AG04449 (cell line): Measurements from ENCODE around the gene GMDS.

ENCODE experiments used
- CTCF ChIA-PET: fragments of 350-600 bp; formaldehyde crosslinking; extraction: SDS; loops from one replicate; lab custom pipeline; 2021; ENCODE audit warnings: antibody characterized with exemption; lab: Yijun Ruan, JAX
- POLR2A ChIA-PET: fragments of 400-600, 350-600 bp; formaldehyde crosslinking; extraction: SDS; loops from one replicate; lab custom pipeline; 2020; ENCODE audit warnings: antibody characterized with exemption, inconsistent platforms; lab: Yijun Ruan, JAX
- DNase-seq: peaks from one replicate; pipeline ENCODE4 v3.0.0-alpha.2; 2010; ENCODE audit warnings: low read depth, low spot score
- H3K4me3 ChIP-seq: 2 replicates; pipeline ENCODE4 v1.5.1; 2011; ENCODE audit warnings: low read depth, mild to moderate bottlenecking, control low read depth, low read length
- TF ChIP-seq, protein P1 (sequence below): IDR thresholded peaks from one replicate; pipeline ENCODE4 v1.5.1; 2011; ENCODE audit warnings: mild to moderate bottlenecking, moderate library complexity, low read length, control low read depth, inconsistent platforms; ENCODE audit not compliant: insufficient read depth; ENCODE audit errors: missing control alignments

Gene GMDS

DNA sequence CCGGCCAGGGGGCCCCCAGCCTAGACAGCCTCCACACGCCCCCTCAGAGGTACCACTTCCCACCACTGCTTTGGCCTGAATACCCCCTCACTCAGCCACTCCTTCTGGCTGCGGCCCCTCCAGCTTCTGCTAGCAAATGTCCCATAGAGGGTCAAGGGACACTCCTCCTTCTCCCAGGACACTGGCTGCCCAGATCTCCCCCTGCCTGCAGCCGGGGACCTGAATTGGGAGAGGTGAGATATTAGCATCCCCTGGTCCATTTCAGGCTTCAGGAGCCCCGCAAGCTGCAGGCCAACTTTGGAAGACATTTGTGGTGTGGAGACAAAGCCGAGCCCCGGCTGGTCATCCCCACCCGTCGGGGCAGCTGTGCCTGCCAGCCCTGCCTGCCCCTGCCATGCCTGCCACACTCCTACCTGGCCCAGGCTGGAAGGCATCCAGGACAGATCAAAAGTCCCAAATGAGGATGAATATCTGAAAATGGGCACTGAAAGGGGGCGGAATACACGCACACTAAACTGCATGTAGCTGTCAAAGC is 668.2 kb downstream of the GMDS start:
- no peak overlapping the region for H3K4me3 ChIP-seq
- TF ChIP-seq, protein P1, sequence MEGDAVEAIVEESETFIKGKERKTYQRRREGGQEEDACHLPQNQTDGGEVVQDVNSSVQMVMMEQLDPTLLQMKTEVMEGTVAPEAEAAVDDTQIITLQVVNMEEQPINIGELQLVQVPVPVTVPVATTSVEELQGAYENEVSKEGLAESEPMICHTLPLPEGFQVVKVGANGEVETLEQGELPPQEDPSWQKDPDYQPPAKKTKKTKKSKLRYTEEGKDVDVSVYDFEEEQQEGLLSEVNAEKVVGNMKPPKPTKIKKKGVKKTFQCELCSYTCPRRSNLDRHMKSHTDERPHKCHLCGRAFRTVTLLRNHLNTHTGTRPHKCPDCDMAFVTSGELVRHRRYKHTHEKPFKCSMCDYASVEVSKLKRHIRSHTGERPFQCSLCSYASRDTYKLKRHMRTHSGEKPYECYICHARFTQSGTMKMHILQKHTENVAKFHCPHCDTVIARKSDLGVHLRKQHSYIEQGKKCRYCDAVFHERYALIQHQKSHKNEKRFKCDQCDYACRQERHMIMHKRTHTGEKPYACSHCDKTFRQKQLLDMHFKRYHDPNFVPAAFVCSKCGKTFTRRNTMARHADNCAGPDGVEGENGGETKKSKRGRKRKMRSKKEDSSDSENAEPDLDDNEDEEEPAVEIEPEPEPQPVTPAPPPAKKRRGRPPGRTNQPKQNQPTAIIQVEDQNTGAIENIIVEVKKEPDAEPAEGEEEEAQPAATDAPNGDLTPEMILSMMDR: no peak
- POLR2A ChIA-PET: no interaction called here
- CTCF ChIA-PET: interaction anchor here (1.1 to 2.0 kb wide), 3 partner anchors 19 to 1117 kb away, joined by 3 to 9 read pairs (median 3); no protein-coding TSS in a partner anchor
- no peak for DNase-seq

DNA sequence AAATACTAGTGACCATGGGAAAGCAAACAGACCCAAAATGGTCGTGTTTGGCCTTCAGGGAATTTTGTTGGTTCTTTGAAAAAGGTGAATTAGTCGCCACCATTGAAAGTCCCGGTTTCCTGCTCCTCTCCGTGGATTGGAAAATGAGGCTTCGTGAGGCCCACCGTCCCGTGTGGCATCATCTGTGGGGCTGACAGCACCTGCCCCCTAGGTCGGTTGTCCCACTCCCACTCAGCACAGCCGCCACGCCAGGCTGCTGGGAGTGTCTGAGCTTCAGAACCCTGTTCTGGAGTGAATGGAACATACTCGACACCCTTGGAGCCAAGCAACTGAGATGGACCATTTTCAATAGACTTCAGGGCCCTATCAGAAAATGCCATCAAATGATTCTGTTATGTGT is 668.7 kb downstream of the GMDS start:
- ChIA-PET POLR2A (no interaction called here), CTCF (interaction anchor here (2.0 kb wide), 1 partner anchor 19 kb away, joined by 9 read pairs; no protein-coding TSS in a partner anchor)
- DNase-seq: no peak
- TF ChIP-seq, protein P1: no peak
- no peak overlapping the region for H3K4me3 ChIP-seq

DNA sequence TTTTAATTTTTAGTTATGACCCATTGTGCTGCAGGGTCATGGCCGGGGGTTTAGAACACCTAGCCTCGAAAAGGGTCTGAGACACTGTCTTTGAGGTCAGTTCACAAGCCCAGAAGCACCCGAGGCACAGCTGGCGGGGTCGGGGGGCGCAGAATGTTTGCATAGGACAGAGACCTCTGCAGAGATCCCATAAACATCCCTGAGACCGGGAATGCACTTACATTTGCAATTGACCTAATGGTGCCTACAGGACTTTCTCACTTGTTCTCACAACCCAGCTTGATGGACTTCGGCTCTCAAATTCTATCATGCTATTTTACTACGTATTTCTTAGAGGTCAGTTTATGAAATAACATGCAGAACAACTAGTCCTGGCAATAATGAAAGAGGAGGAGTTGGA is 669.2 kb downstream of the GMDS start:
- no peak overlapping the region for H3K4me3 ChIP-seq
- TF ChIP-seq, protein P1: no peak
- ChIA-PET CTCF (interaction anchor here (2.0 kb wide), 1 partner anchor 20 kb away, joined by 9 read pairs; no protein-coding TSS in a partner anchor), POLR2A (no interaction called here)
- DNase-seq: no peak

DNA sequence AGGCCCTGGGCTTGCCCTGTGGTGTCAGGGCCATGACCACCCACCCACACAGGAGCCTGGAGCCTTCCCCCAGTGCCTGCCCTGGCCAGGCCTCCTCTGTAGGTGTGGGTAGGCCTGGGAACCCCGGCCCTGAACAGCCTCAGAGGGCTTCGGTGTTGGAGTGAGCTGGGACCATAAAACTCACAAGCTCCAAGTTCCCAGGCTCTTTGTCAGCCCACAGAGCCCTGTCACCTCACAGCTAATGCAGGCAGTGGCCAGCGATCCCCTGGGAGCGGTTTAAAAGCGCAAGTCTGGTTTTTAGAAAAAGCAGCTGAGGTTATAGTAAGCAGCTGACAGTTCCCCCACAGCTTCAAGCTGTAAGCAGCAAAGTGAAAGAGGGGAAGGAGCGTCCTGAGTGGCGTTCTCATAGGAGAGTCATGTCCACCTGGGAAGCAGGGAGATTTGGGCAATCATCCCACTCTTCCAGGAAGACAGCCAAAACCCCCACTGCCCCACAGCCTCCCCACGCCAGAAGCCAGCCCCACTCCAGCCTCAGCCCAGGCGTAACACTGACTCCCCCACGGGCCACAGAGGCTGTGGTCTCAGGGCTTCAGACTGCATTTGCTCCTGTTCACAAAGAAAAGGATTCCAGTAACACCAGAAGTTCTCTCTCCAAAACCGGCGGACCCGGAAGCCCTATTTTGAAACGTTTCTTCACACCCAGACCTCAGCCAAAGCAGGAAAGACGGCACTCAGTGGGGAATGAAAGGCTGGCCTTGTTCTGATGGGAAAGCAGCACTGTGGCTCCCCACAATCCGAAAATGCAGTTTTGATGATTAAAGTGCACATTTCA is 670.0 kb downstream of the GMDS start:
- no peak for DNase-seq
- TF ChIP-seq, protein P1: no peak
- H3K4me3 ChIP-seq: no peak overlapping the region
- ChIA-PET POLR2A (no interaction called here), CTCF (interaction anchor here (1.0 kb wide), 3 partner anchors 14 to 21 kb away, joined by 3 to 4 read pairs (median 3); no protein-coding TSS in a partner anchor)

DNA sequence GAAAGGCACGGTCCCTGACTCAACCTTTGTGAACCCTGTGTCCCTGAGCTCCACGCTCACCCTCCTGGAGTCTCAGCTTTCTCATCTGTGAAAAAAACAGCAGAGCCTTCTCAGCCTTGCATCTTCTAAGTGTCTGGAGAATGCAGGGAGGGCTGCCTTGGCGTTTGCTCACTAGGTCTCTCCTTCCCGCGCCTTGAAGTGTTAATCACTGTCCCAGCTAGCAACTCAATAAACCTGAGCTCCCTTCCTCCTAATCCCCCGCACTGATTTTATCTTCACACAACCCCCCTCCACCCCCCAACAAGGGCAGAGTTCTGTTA is 670.6 kb downstream of the GMDS start:
- TF ChIP-seq, protein P1: no peak
- no peak overlapping the region for H3K4me3 ChIP-seq
- ChIA-PET POLR2A (no interaction called here), CTCF (interaction anchor here (1.0 to 3.4 kb wide), 5 partner anchors 14 to 1175 kb away, joined by 3 to 13 read pairs (median 3); no protein-coding TSS in a partner anchor)
- no peak for DNase-seq
